Parathyroid adenoma (tissue), 2 donors: ENCODE data around the gene KIF5A.

Experiments used
- H2AFZ ChIP-seq: fragments of 300-600 bp; sonication (generic); one replicate; pipeline ENCODE4 v1.7.0; 2017; ENCODE audit warnings: antibody characterized with exemption, mild to moderate bottlenecking
- H3K27ac ChIP-seq: fragments of 300-600 bp; sonication (generic); one replicate; pipeline ENCODE4 v1.7.0; 2017
- H3K27me3 ChIP-seq: fragments of 300-600 bp; sonication (generic); one replicate; pipeline ENCODE4 v1.7.0; 2017; ENCODE audit warnings: low read length; ENCODE audit not compliant: control insufficient read depth, insufficient read depth
- H3K36me3 ChIP-seq: fragments of 300-600 bp; sonication (generic); one replicate; pipeline ENCODE4 v1.7.0; 2017; ENCODE audit warnings: low read length; ENCODE audit not compliant: control insufficient read depth, insufficient read depth
- H3K4me1 ChIP-seq: fragments of 300-600 bp; sonication (generic); one replicate; pipeline ENCODE4 v1.7.0; 2017; ENCODE audit warnings: control low read depth
- H3K4me2 ChIP-seq: fragments of 300-600 bp; sonication (generic); one replicate; pipeline ENCODE4 v1.7.0; 2017; ENCODE audit warnings: low read length
- H3K4me3 ChIP-seq: fragments of 300-600 bp; sonication (generic); one replicate; pipeline ENCODE4 v1.7.0; 2017; ENCODE audit warnings: low read depth, low read length
- H3K79me2 ChIP-seq: fragments of 300-600 bp; sonication (generic); one replicate; pipeline ENCODE4 v1.7.0; 2017; ENCODE audit warnings: control low read depth
- H3K9ac ChIP-seq: fragments of 300-600 bp; sonication (generic); one replicate; pipeline ENCODE4 v1.7.0; 2017; ENCODE audit warnings: mild to moderate bottlenecking
- H3K9me3 ChIP-seq: fragments of 300-600 bp; sonication (generic); one replicate; pipeline ENCODE4 v1.7.0; 2017; ENCODE audit warnings: low read length; ENCODE audit not compliant: control insufficient read depth
- TF ChIP-seq, protein P1 (sequence below): fragments of 300-600 bp; sonication (generic); IDR thresholded peaks from one replicate; pipeline ENCODE4 v1.7.0; 2017; ENCODE audit warnings: antibody characterized with exemption, mild to moderate bottlenecking
- donor health status: primary hyperparathyroidism.

Gene KIF5A

GRCh38 chr12:57626921-57627445 lies 77.1 kb downstream of the KIF5A start:
- TF ChIP-seq, protein P1, sequence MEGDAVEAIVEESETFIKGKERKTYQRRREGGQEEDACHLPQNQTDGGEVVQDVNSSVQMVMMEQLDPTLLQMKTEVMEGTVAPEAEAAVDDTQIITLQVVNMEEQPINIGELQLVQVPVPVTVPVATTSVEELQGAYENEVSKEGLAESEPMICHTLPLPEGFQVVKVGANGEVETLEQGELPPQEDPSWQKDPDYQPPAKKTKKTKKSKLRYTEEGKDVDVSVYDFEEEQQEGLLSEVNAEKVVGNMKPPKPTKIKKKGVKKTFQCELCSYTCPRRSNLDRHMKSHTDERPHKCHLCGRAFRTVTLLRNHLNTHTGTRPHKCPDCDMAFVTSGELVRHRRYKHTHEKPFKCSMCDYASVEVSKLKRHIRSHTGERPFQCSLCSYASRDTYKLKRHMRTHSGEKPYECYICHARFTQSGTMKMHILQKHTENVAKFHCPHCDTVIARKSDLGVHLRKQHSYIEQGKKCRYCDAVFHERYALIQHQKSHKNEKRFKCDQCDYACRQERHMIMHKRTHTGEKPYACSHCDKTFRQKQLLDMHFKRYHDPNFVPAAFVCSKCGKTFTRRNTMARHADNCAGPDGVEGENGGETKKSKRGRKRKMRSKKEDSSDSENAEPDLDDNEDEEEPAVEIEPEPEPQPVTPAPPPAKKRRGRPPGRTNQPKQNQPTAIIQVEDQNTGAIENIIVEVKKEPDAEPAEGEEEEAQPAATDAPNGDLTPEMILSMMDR: no peak
- Histone ChIP-seq H2AFZ (no peak overlapping the region), H3K79me2 (no peaks in the 10 kb centered on the region), H3K27ac (no peak overlapping the region), H3K4me1 (no peaks in the 10 kb centered on the region), H3K4me3 (no peak overlapping the region), H3K27me3 (peaks cover 9% of the 10 kb centered on the region), H3K4me2 (no peak overlapping the region), H3K36me3 (no peaks in the 10 kb centered on the region), H3K9ac (no peak overlapping the region), H3K9me3 (no peaks in the 10 kb centered on the region)

GRCh38 chr12:57627501-57628279 lies 77.8 kb downstream of the KIF5A start:
- no peaks in the 10 kb centered on the region for H3K9me3 ChIP-seq
- peak overlapping the region; percentile 61 for H2AFZ ChIP-seq
- H3K9ac ChIP-seq: no peak overlapping the region
- no peaks in the 10 kb centered on the region for H3K36me3 ChIP-seq
- H3K4me1 ChIP-seq: no peaks in the 10 kb centered on the region
- H3K4me3 ChIP-seq: no peak overlapping the region
- peaks cover 9% of the 10 kb centered on the region for H3K27me3 ChIP-seq
- H3K27ac ChIP-seq: no peak overlapping the region
- H3K79me2 ChIP-seq: no peaks in the 10 kb centered on the region
- TF ChIP-seq, protein P1: no peak
- H3K4me2 ChIP-seq: peak overlapping the region; percentile 26

DNA sequence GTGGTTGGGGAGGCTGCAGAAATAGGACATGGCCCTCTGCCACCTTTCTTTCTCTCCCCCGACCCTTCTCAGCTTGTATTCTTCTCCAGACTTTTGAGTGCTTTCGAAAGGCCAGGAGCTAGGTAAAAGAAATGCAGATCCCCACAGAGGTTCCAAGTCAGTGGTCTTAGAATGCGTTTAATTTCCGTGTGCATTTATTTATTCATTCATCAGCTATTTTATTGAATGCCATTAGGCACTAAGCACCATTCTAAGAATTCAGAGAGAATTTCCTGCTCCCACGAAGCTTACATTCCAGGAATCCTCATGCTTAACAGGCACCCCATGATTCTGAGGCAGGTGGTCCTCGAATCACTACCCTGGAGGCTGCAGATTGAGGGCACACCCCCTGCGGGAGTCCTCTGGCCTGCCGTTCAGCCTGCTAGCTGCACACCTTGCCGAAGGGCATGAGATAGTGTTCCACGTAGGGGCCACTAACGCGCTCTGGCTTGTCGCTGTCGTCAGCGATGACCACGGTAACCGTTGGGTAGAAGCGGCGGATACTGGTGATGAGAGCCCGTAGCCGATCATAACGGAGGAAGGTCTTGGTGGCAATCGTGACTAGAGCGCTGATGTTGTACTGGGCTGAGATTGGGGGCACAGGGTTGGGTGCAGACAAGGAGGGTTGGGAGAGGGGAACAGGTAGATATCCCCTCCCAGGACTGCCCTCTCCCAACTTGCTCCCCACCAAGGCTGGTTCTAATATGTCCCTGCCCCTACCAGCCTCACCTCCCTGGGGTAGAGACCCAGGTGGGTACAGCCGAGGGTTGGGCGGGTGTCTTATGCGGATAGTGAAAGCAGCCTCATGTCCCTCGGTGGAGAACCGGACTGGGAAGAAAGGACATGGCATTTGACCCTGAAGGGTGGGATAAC lies 78.7 kb downstream of the KIF5A start:
- TF ChIP-seq, protein P1: no peak
- Histone ChIP-seq H3K36me3 (no peaks in the 10 kb centered on the region), H3K9me3 (no peaks in the 10 kb centered on the region), H2AFZ (peak overlapping the region; percentile 61), H3K9ac (no peak overlapping the region), H3K79me2 (no peaks in the 10 kb centered on the region), H3K4me2 (no peak overlapping the region), H3K27me3 (peaks cover 9% of the 10 kb centered on the region), H3K27ac (no peak overlapping the region), H3K4me3 (no peak overlapping the region), H3K4me1 (no peaks in the 10 kb centered on the region)

DNA sequence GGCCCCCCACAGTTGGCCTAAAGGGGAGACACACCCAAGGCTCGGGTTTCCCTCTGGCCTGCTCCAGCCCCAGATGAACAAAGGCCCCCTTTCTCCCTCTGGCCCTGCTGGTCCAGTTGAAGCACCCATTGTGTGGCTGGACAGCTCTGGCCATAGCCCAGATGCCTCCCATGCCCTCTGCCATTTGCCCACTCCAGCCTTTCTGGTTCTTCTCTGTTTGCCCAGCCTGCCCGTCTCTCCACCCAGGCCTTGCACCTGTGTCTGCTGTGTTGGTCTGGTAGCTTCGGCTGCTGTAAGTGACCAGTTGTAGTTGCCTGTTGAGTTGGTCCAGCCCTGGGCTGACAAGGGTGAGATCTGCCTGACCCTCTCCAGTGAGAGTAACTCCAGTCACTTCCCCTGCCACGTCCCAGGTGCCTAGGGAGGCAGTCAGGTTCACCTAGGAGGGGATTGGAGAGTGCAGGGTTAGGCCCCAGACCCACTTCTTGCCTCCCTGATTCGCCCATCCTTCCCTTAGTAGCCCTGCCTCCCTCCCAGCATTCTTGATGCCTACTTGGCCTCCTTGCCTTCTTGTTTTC lies 80.1 kb downstream of the KIF5A start:
- H3K79me2 ChIP-seq: no peaks in the 10 kb centered on the region
- H3K4me3 ChIP-seq: no peak overlapping the region
- no peak overlapping the region for H2AFZ ChIP-seq
- TF ChIP-seq, protein P1: no peak
- H3K4me1 ChIP-seq: no peaks in the 10 kb centered on the region
- no peaks in the 10 kb centered on the region for H3K9me3 ChIP-seq
- H3K4me2 ChIP-seq: no peak overlapping the region
- H3K27ac ChIP-seq: no peak overlapping the region
- no peaks in the 10 kb centered on the region for H3K36me3 ChIP-seq
- H3K27me3 ChIP-seq: peaks cover 9% of the 10 kb centered on the region
- H3K9ac ChIP-seq: no peak overlapping the region
